PC-3 (cell line): ENCODE measurements around the gene CLDN20.

Experiments used
- EZH2 ChIP-seq: fragments of 300-600 bp; sonication (generic); IDR thresholded peaks from one replicate; pipeline ENCODE4 v1.6.1; 2017; ENCODE audit warnings: antibody characterized with exemption, mild to moderate bottlenecking, low read length; ENCODE audit not compliant: unreplicated experiment
- EZH2phosphoT487 ChIP-seq: fragments of 300-600 bp; sonication (generic); IDR thresholded peaks from 2 replicates; pipeline ENCODE4 v1.6.1; 2018; ENCODE audit warnings: mild to moderate bottlenecking, antibody characterized with exemption, low read length, borderline replicate concordance
- TF ChIP-seq, protein P1 (sequence below): fragments of 300-600 bp; sonication (generic); conservative IDR thresholded peaks from 2 replicates; pipeline ENCODE4 v1.5.1; 2017; ENCODE audit warnings: antibody characterized with exemption, low read depth, mild to moderate bottlenecking, low read length

- TF ChIP-seq, protein P1, sequence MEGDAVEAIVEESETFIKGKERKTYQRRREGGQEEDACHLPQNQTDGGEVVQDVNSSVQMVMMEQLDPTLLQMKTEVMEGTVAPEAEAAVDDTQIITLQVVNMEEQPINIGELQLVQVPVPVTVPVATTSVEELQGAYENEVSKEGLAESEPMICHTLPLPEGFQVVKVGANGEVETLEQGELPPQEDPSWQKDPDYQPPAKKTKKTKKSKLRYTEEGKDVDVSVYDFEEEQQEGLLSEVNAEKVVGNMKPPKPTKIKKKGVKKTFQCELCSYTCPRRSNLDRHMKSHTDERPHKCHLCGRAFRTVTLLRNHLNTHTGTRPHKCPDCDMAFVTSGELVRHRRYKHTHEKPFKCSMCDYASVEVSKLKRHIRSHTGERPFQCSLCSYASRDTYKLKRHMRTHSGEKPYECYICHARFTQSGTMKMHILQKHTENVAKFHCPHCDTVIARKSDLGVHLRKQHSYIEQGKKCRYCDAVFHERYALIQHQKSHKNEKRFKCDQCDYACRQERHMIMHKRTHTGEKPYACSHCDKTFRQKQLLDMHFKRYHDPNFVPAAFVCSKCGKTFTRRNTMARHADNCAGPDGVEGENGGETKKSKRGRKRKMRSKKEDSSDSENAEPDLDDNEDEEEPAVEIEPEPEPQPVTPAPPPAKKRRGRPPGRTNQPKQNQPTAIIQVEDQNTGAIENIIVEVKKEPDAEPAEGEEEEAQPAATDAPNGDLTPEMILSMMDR, result no peak
- TF ChIP-seq EZH2, result no peak
- no peak for TF ChIP-seq EZH2phosphoT487
Observed at GRCh38 chr6:155221086-155221485, 42.7 kb upstream of the CLDN20 start.
